Measurements from ENCODE around the gene C8G.

Gene C8G

GRCh38 chr9:136952876-136953770, 8.1 kb downstream of the C8G start:
- no peak for DNase-seq (ENCODE audit: extremely low read depth in 1 of 2, low read depth in 1 of 2)

GRCh38 chr9:136953771-136954269, 8.8 kb downstream of the C8G start:
- no peak for DNase-seq (ENCODE audit: extremely low read depth in 1 of 2, low read depth in 1 of 2)

DNA sequence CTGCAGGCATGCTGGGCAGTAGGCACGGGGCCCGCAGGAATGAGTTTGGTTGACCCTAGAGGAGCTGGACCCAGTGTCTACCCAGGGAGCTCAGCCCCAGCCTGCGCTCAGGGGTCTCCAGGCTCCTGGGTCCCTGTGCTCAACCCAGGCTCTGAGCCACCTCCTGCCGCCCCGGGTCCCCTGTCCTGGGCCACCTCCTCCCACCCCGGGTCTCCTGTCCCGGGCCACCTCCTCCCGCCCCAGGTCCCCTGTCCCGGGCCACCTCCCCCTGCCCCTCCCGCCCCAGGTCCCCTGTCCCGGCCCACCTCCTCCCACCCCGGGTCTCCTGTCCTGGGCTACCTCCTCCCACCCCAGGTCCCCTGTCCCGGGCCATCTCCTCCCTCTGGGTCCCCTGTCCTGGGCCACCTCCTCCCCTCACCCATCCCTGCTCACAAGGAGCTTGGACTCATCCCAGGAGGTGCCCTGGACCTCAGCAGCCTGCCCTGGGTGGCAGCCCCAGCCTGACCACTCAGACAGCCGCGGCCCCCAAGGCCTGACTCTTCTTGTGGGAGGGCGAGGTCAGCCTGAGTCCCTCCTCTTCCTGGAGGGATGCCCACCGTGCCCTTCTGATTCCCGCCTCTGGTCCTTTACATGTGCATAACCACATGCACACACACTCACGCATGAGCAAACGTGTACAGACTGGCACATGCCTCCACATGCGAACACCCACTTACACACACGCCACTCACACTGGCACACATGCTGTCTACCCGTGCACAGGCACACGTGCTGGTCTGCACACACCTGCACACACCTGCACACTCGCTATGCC, 9.4 kb downstream of the C8G start:
- DNase-seq (ENCODE audit: extremely low read depth in 1 of 2, low read depth in 1 of 2), result no peak

GRCh38 chr9:136955202-136955942, 10.3 kb downstream of the C8G start:
- no peak for DNase-seq (ENCODE audit: extremely low read depth in 1 of 2, low read depth in 1 of 2)

DNA sequence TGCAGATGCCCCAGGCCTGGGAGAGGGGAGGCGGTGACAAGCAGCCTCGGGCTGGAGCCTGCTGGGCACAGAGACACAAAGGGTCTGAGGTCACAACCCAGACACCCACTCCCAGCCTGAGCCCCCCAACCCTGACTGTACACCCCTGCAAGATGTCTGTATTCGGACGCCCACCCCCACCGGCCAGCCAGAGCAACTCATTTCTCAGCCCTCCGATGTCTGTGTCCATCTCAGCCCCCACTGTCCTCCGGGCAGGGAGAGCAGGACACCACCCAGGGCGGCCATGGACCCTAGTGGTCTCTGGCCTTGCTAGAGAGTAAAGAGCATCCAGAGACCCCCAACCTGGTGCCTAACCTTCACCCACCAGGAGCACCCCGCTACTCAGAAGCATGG, 10.9 kb downstream of the C8G start:
- DNase-seq (ENCODE audit: extremely low read depth in 1 of 2, low read depth in 1 of 2), result no peak

- no peak for DNase-seq (ENCODE audit: extremely low read depth in 1 of 2, low read depth in 1 of 2)
Observed at GRCh38 chr9:136956604-136957003, 11.6 kb downstream of the C8G start.

- DNase-seq (ENCODE audit: extremely low read depth in 1 of 2, low read depth in 1 of 2), result no peak
Observed at GRCh38 chr9:136957461-136957860, 12.4 kb downstream of the C8G start.

GRCh38 chr9:136957901-136958300, 12.9 kb downstream of the C8G start:
- DNase-seq (ENCODE audit: extremely low read depth in 1 of 2, low read depth in 1 of 2), result no peak

DNA sequence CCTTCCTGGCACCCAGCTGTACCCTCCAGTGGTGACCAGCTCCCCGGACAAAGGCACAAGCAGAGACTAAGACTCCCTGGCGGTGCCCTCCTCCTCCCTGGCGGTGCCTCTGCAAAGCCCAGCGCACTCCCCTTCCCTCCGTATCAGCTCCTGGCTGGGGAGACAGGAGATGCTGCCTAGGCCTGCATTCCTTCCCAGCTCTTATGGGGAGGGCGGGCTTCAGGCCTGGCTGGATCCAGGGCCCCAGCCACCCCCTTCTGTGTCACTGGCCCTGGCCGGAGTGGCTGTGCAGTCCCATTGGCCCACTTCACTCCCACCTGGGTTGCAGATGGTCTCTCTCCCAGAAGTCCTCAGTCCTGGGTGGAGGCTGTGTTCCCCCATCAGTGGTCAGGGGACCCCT, 13.4 kb downstream of the C8G start:
- DNase-seq (ENCODE audit: extremely low read depth in 1 of 2, low read depth in 1 of 2), result no peak

- no peak for DNase-seq (ENCODE audit: extremely low read depth in 1 of 2, low read depth in 1 of 2)
Observed at GRCh38 chr9:136958898-136959850, 14.1 kb downstream of the C8G start.

DNA sequence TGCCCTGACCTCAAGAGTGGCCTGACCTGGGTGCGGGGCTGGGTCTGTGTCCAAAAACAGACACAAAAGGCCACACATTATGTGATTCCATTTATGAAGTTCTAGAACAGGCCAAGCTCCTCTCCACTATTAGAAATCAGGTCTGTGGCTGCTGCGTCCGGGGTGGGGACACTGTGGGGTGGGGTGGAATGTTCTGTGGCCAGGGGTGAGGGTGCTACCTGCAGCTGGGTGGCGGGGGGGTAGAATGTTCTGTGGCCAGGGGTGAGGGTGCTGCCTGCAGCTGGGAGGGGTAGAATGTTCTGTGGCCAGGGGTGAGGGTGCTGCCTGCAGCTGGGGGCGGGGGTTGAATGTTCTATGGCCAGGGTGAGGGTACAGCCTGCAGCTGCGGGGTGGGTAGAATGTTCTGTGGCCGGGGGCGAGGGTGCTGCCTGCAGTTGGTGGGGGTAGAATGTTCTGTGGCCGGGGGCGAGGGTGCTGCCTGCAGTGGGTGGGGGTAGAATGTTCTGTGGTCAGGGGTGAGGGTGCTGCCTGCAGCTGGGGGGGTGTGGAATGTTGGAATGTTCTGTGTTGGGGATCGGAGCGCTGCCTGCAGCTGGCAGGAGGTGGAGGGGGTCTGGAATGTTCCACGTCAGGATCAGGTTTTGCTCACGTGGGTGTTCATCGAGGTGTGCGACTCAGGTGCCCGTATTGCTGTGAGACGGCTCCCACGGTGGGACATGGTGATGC, 15.3 kb downstream of the C8G start:
- no peak for DNase-seq (ENCODE audit: extremely low read depth in 1 of 2, low read depth in 1 of 2)

DNA sequence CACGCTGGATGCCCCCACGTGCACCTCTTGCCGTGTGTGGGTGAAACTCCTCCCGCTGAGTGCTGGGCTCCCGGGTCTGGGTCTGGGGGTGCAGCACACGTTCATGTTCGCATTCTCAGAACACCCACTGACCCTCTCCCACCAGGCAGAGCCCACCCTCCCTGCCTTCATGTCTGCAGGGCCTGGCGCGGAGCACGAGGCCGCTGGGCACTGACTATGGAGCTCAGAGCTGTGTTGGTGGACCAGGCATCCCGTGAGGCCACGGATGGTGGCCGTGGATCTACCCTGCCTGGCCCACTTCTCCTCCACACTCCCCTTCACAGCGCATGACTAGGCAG, 15.9 kb downstream of the C8G start:
- no peak for DNase-seq (ENCODE audit: extremely low read depth in 1 of 2, low read depth in 1 of 2)

DNA sequence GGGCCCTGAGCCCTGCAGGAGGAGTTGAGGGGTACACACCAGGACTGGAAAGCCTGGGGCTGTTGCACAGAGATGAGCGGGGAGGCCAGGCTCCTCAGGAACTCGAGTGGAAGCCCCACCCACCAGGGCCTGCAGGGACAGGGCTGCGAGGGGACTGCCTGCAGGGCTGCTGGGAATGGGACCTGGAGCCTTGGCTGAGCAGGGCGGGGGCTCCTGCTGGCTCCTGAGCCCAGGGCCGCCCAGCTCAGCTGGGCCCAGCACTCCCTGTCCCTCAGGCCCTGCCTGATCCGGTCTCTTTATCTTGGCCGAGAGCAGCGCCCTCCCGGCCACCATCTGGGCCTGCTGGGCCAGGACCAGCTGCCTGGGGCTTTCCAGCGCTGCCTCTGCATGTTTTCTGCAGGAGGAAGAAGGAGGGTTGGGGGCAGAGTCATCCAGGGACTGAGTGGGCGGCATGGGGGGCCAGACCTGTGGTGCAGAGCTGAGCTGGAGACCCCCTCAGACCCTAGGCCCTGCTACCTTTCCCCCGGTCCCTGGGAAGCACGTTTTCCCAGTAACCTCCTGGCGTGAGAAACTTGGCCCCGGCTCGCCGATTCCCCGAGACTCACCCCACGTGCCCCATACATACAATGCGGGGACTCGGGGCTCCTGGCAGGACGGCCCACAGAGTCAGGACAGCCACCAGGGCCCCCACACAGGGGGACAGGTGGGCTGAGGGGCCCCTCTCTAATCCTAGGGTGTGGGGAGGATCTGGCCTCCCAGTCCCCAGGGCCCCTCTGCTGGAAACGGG, 16.4 kb downstream of the C8G start:
- DNase-seq (ENCODE audit: extremely low read depth in 1 of 2, low read depth in 1 of 2), result no peak

GRCh38 chr9:136962163-136962562, 17.1 kb downstream of the C8G start:
- DNase-seq (ENCODE audit: extremely low read depth in 1 of 2, low read depth in 1 of 2), result no peak

DNA sequence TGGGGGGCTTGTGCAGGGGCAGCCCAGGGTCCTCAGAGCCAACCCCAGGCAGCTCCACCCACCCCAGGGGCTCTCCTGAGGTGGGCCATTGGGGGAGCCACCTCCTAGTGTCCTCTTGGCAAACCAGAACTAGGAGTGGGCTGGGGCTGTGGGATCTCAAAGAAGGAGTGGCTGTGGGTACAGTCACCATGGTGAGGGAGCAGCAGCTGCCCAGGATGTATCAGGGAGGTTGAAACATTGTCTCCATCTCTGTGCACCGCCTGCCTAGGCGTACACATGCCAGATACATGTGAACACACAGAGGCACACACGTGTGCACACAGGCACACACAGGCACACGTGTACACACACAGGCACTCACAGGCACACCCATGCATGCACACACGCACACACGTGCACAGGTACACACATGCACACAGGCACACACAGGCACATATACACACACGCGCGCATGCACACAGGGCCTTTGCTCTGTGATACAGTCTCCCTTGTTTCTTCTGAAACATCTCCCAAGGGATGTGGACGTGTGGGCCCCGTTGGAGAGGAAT, 17.7 kb downstream of the C8G start:
- no peak for DNase-seq (ENCODE audit: extremely low read depth in 1 of 2, low read depth in 1 of 2)

GRCh38 chr9:136963341-136963740, 18.3 kb downstream of the C8G start:
- DNase-seq (ENCODE audit: extremely low read depth in 1 of 2, low read depth in 1 of 2), result no peak

DNA sequence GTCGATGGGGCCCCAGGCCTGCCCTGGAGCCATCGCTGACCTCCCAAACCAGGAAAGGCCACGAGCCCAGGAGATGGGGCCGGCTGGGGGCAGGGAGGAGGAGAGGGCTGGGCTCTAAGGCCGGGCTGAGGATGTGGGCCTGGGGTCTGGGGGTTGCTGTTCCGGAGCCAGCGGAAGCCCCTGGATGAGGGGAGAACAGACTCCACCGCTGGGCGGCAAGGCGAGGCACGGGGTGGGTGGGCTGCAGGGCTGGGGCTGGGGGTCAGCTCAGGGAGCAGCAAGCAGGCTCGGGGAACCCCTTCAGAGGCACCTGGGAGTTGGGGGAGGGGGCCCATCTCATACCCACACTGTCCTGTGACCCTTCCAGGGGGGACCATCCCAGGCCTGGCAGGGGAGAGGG, 18.7 kb downstream of the C8G start:
- DNase-seq (ENCODE audit: extremely low read depth in 1 of 2, low read depth in 1 of 2), result no peak

- DNase-seq (ENCODE audit: extremely low read depth in 1 of 2, low read depth in 1 of 2), result no peak
Observed at GRCh38 chr9:136964171-136964689, 19.2 kb downstream of the C8G start.
